Measurements from ENCODE around the gene RPS28.

GRCh38 chr19:8366121-8366581 is 44.9 kb downstream of the RPS28 start:
- TF ChIP-seq CTCF (conservative IDR thresholded peaks at IDR 0.05) (no peak), ZFX (IDR thresholded peaks at IDR 0.05) (no peak)
